ENCODE data around the gene LRIG1. TPM values are rescaled to one million over a fixed set of nuclear protein-coding genes. Genes with fewer than 3 reads are reported as not detected.
A peak's percentile ranks its signal among the peaks of the same experiment; 100 is the strongest.

The LRIG1 gene
- total RNA-seq, 4 donors from 2014 or later: 44.2 to 96.2 (median 57.6) TPM

DNA sequence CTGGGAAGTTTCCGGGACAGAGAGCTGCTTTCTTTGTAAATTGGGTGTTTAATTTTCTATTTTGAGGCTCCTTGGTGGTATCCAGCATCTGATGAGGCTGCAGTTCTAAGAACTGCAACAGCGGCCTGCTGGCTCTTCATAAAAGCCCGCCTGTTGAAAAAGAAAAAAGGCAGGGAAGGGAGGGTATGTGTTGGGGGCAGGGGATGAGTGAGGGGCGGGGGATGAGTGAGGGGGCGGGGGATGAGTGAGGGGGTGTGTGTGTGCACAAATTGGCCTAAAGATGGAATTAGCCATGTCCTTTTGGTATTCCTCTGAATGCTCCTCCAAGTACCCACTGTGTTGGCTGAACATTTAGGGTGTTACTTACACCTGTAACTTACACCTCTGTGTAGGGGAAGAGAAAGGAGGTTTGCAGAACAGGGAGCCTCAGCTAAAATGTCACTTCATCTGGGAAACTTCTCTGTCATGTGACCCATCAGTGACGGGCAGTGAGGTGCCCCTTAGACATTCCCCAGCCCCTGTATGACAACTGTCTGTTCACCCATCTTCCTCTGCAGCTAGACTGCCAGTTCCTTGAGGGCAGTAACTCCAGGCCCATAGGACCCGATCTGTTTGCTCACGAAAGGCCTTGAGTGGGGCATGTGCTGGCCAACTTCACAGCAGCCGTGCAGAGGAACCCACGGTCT is 57.6 kb downstream of the LRIG1 start:
- TF ChIP-seq, protein P1, sequence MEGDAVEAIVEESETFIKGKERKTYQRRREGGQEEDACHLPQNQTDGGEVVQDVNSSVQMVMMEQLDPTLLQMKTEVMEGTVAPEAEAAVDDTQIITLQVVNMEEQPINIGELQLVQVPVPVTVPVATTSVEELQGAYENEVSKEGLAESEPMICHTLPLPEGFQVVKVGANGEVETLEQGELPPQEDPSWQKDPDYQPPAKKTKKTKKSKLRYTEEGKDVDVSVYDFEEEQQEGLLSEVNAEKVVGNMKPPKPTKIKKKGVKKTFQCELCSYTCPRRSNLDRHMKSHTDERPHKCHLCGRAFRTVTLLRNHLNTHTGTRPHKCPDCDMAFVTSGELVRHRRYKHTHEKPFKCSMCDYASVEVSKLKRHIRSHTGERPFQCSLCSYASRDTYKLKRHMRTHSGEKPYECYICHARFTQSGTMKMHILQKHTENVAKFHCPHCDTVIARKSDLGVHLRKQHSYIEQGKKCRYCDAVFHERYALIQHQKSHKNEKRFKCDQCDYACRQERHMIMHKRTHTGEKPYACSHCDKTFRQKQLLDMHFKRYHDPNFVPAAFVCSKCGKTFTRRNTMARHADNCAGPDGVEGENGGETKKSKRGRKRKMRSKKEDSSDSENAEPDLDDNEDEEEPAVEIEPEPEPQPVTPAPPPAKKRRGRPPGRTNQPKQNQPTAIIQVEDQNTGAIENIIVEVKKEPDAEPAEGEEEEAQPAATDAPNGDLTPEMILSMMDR (IDR thresholded peaks at IDR 0.05): no peak
- ATAC-seq (ENCODE audit: low FRiP score) (no peak), DNase-seq (ENCODE audit: low spot score) (no peak)

DNA sequence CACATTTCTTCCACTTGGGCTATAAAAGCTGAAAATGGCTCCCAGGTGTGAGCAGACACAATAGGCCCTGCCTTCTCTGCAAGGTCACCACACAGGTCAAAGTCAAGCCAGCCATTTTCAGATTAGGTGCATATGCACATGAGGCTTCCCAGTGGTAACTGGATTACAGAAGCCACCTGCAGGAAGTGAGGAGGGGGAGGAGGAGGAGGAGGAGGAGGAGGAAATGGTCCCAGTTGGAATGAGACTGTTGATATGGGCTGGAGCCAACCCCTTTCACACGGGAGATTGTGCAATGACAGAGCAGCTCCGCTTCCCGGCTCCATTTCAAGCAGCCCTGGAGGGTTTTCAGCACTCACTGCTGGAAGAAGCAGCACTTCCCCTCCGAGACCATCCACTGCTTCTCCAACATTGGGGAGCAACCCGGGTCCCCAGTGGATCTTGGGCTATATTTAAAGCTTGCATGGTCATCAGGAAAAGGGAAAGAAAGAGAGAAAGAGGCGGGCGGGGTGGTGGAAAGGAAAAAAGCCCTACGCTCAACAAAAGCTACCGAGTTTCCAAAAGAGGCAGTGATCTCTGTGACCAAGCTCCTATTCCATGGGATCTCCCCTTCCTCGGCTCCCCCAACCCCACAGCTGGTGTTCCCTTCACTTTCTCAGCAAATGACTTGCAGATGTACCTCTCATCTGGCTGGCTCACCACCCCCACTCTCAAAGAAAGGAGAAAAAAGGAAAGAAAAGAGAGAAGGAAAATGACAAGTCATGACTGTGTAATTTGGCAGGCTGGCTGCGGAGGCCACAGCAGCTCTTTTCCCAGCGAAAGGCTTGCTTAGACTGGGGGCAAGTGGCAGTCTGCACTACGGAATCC is 58.3 kb downstream of the LRIG1 start:
- no peak for DNase-seq (ENCODE audit: low spot score)
- ATAC-seq (ENCODE audit: low FRiP score): peak; percentile 67
- TF ChIP-seq, protein P1 (IDR thresholded peaks at IDR 0.05): no peak

DNA sequence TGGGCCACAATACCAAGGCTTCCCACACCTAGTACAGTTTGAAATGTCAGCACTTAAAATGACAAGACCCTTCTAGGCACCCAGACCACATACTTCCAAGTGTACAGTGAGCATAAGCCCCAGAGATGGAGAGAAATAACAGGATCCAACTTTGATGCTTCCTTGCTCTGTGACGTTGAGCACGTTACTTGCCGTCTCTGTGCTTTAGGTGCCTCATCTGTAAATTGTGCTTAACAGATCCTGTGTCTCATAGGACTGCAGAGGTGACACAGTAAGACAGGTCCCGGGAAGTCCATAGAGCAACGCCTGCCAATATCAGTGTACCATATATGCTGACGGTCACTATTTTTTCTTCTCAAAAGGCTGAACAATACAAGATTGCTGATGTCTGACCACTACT is 59.1 kb downstream of the LRIG1 start:
- DNase-seq (ENCODE audit: low spot score) (no peak), ATAC-seq (ENCODE audit: low FRiP score) (no peak)
- TF ChIP-seq, protein P1 (IDR thresholded peaks at IDR 0.05): no peak

DNA sequence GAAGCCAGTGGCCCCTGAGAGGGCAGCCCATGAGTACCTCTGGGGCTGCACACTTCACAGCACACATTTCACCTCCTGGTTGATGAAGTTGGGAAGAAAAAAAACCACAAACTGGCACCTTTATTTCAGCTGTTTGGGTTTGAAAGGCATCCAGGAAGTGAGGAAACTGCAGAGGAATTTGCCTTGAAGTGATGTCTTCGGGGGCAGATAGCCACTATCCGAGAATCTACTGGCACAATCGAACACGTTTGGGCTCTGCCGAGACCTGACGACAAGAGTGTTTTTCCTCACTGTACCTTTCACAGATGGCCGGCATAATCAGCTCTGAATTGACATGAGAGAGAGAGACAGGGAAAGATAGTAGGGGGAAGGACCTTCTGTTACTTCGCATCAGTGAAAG is 59.7 kb downstream of the LRIG1 start:
- ATAC-seq (ENCODE audit: low FRiP score): no peak
- no peak for DNase-seq (ENCODE audit: low spot score)
- TF ChIP-seq, protein P1 (IDR thresholded peaks at IDR 0.05): no peak

DNA sequence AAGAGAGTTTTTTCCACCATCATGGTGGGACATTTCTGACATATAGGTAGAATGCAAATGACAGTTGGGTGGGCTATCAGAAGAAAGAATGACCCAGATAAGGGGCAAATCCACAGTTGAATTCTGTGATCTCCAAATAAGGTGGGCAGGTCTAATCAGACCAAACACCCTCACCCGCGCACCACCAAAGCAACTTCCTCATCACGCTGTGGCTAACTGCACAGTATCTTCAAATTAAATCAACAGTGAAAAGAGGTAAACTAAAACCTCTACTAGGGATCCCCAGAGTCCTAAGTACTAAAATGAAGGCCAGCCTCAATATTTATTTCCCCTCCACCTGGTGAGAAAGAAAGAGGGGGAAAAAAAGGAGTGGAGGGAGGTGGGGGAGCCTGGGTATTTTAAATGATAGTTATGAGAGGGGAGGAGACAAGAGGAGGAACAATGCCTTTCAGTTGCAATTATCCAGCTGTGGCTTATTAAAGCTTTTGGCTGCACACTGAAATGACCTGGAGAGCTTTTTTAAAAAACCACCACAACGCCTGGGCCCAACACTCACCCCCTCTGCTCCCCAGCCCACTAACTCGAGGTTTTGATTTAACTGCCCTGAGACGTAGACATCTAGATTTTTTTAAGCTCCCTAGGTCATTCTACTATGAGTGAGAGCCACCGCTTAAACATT is 61.0 kb downstream of the LRIG1 start:
- TF ChIP-seq, protein P1 (IDR thresholded peaks at IDR 0.05): no peak
- DNase-seq (ENCODE audit: low spot score): no peak
- no peak for ATAC-seq (ENCODE audit: low FRiP score)

DNA sequence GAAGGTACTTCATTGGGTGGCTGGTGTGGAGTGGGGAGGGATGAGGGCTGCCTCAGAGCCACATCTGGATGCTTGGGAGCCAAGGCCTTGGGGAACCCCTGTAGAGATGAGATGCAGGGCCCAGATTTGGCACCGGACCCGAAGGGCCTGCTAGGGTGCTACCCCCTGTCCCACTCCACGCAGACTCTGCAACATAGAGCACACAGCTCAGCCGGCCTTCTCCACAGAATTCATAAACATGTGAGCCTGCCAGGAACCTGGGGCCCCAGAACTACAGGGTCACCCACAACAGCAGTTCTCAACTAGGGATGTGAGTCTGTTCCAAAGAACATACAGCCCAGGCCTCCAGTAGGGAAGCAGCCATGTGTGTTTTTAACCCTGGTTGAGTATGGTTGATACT is 62.8 kb downstream of the LRIG1 start:
- ATAC-seq (ENCODE audit: low FRiP score): no peak
- TF ChIP-seq, protein P1 (IDR thresholded peaks at IDR 0.05): no peak
- DNase-seq (ENCODE audit: low spot score): no peak

Data from omental fat pad (tissue), 4 donors.